CD4-positive, CD25-positive, alpha-beta regulatory T cell (primary cell): ENCODE data around the gene SIGLEC11. TPM values are rescaled to one million over a fixed set of nuclear protein-coding genes. Genes with fewer than 3 reads are reported as not detected.
"Not testable (repeated sequence)": the region's sequence is repeated elsewhere in the genome, so short reads cannot be mapped to it uniquely, and the experiment has no call there.

ENCODE experiments used
- ATAC-seq, 2 donors: fragments of 150-1000 bp; cut with Tn5 transposase; one replicate each; pipeline ENCODE4 v1.10.0; 2021; ENCODE audit warnings: low read depth in 2 of 2, moderate number of reproducible peaks in 2 of 2, moderate library complexity in 1 of 2
- DNase-seq, 3 donors: peaks; one replicate each; pipeline versions ENCODE4 v3.0.0 to v3.0.0-alpha.2; 2012 to 2022; ENCODE audit warnings: mixed read lengths in 1 of 3
- H3K27ac ChIP-seq: one replicate; pipeline ENCODE4 v1.7.0; 2013; ENCODE audit warnings: mild to moderate bottlenecking, low read length; ENCODE audit not compliant: insufficient read depth, poor library complexity, severe bottlenecking
- H3K27me3 ChIP-seq: one replicate; pipeline ENCODE4 v1.7.0; 2013; ENCODE audit warnings: low read length; ENCODE audit not compliant: control insufficient read depth, insufficient read depth
- H3K36me3 ChIP-seq: one replicate; pipeline ENCODE4 v1.7.0; 2013; ENCODE audit warnings: mild to moderate bottlenecking, low read length, moderate library complexity; ENCODE audit not compliant: control insufficient read depth, insufficient read depth
- H3K4me1 ChIP-seq: 2 replicates; pipeline ENCODE4 v1.7.0; 2013; ENCODE audit warnings: mild to moderate bottlenecking, low read length; ENCODE audit not compliant: insufficient read depth, control insufficient read depth, poor library complexity, severe bottlenecking
- H3K4me3 ChIP-seq: one replicate; pipeline ENCODE4 v1.7.0; 2013; ENCODE audit warnings: low read depth, mild to moderate bottlenecking, low read length, moderate library complexity
- H3K9me3 ChIP-seq, 2 experiments: 1 replicate in 1 of 2; 2 replicates in 1 of 2; pipeline ENCODE4 v1.7.0; 2013; ENCODE audit warnings: low read length in 2 of 2, mild to moderate bottlenecking in 1 of 2, moderate library complexity in 1 of 2; ENCODE audit not compliant: control insufficient read depth in 2 of 2
- H3K27ac Mint-ChIP-seq, 3 donors: one replicate each; pipeline ENCODE4 v1.8.0; 2020 to 2022; ENCODE audit warnings: mild to moderate bottlenecking in 3 of 3, mixed read lengths in 3 of 3, moderate library complexity in 2 of 3
- H3K27me3 Mint-ChIP-seq: one replicate; pipeline ENCODE4 v1.8.0; 2022; ENCODE audit warnings: mild to moderate bottlenecking, mixed read lengths
- H3K36me3 Mint-ChIP-seq: one replicate; pipeline ENCODE4 v1.8.0; 2020; ENCODE audit warnings: mixed read lengths
- H3K4me1 Mint-ChIP-seq, 4 donors: one replicate each; pipeline ENCODE4 v1.8.0; 2020 to 2022; ENCODE audit warnings: mixed read lengths in 4 of 4, mild to moderate bottlenecking in 1 of 4
- H3K4me3 Mint-ChIP-seq, 4 donors: one replicate each; pipeline ENCODE4 v1.8.0; 2020 to 2022; ENCODE audit warnings: mild to moderate bottlenecking in 4 of 4, mixed read lengths in 4 of 4, moderate library complexity in 3 of 4
- H3K9me3 Mint-ChIP-seq, 7 donors: one replicate each; pipeline ENCODE4 v1.8.0; 2020 to 2022; ENCODE audit warnings: mixed read lengths in 7 of 7, mild to moderate bottlenecking in 3 of 7, moderate library complexity in 2 of 7
- polyA plus RNA-seq, 4 donors: library from polyadenylated mRNA; unstranded; fragments of 300-500 nt; fragmentation: Illumina TruSeq; gene quantifications; one replicate each; pipeline ENCODE4 v1.2.3, GENCODE V29; 2021
- total RNA-seq: library from RNA; stranded (reverse); gene quantifications from one replicate; pipeline ENCODE4 v1.2.3, GENCODE V29; 2022

The SIGLEC11 gene, protein sequence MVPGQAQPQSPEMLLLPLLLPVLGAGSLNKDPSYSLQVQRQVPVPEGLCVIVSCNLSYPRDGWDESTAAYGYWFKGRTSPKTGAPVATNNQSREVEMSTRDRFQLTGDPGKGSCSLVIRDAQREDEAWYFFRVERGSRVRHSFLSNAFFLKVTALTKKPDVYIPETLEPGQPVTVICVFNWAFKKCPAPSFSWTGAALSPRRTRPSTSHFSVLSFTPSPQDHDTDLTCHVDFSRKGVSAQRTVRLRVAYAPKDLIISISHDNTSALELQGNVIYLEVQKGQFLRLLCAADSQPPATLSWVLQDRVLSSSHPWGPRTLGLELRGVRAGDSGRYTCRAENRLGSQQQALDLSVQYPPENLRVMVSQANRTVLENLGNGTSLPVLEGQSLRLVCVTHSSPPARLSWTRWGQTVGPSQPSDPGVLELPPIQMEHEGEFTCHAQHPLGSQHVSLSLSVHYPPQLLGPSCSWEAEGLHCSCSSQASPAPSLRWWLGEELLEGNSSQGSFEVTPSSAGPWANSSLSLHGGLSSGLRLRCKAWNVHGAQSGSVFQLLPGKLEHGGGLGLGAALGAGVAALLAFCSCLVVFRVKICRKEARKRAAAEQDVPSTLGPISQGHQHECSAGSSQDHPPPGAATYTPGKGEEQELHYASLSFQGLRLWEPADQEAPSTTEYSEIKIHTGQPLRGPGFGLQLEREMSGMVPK
- total RNA-seq (not detected), polyA plus RNA-seq (not detected)

DNA sequence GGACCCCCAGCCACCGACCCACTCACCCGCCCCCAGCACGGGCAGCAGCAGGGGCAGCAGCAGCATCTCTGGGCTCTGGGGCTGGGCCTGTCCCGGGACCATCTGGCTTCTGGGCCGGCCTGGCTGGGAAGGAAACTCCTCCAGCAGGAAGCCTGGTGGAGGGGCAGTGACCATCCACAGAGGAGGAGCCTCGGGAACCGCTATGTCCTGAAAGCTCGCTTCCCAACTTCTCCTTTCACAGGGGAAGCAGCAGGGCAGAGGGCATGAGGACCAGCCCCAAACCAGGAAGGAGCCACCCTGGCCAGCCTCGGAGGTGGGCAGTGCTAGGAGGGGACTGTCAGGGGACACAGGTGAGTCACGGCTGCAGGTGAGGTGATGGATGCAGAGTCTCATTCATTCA lies at the start of gene SIGLEC11:
Gene SIGLEC11 (minus strand): TSS at position 193 of the 400 bp plus-strand sequence. CDS start 91 bp downstream, at position 102.
- not testable (repeated sequence) for ATAC-seq, H3K4me1 ChIP-seq, H3K36me3 ChIP-seq, H3K4me1 Mint-ChIP-seq, H3K27ac ChIP-seq, H3K4me3 ChIP-seq, H3K27me3 Mint-ChIP-seq, DNase-seq, H3K27me3 ChIP-seq, H3K9me3 Mint-ChIP-seq, H3K9me3 ChIP-seq, H3K36me3 Mint-ChIP-seq, H3K4me3 Mint-ChIP-seq, H3K27ac Mint-ChIP-seq

- H3K4me3 ChIP-seq = no peak overlapping the region
- Mint-ChIP-seq H3K9me3 (no peaks in the 10 kb centered on the region), H3K4me3 (no peak overlapping the region), H3K4me1 (peaks cover 2 to 14% (median 11%) of the 10 kb centered on the region in 4 donors), H3K27me3 (no peaks in the 10 kb centered on the region), H3K36me3 (peaks cover 22% of the 10 kb centered on the region), H3K27ac (no peak overlapping the region)
- no peak overlapping the region for H3K27ac ChIP-seq
- H3K4me1 ChIP-seq = no peaks in the 10 kb centered on the region
- peaks cover 77% of the 10 kb centered on the region for H3K36me3 ChIP-seq
- H3K27me3 ChIP-seq = no peaks in the 10 kb centered on the region
- DNase-seq (peak in 1 of 3 donors; percentile 17), ATAC-seq (no peak)
- no peaks in the 10 kb centered on the region for H3K9me3 ChIP-seq
Measured at GRCh38 chr19:50008532-50008931, 47.6 kb upstream of the SIGLEC11 start.

DNA sequence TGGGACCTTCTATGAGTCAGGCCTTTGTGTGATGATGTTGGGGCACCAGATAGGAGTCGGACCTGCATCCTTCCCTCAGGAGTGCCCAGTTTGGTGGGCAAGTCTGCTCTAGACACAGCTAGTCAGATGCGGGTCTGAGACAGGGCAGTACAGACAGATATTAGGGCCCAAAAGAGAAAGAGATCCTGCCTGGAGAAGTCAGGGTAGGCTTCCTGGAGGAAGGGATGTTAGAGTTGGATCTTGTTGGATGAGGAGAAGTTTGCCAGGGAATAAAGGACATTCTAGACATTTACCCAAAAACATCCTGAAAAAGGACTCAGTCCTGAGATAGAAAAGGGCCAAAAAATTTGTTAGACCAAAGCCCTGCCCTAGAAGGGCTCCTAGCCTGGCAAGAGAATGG lies 47.0 kb upstream of the SIGLEC11 start:
- peaks cover 0 to 14% (median 8%) of the 10 kb centered on the region in 4 donors for H3K4me1 Mint-ChIP-seq
- H3K36me3 Mint-ChIP-seq = peaks cover 21% of the 10 kb centered on the region
- Histone ChIP-seq H3K36me3 (peaks cover 77% of the 10 kb centered on the region), H3K9me3 (no peaks in the 10 kb centered on the region), H3K4me3 (no peak overlapping the region), H3K27ac (no peak overlapping the region), H3K27me3 (no peaks in the 10 kb centered on the region), H3K4me1 (no peaks in the 10 kb centered on the region)
- no peak for DNase-seq
- H3K27me3 Mint-ChIP-seq = no peaks in the 10 kb centered on the region
- H3K4me3 Mint-ChIP-seq = no peak overlapping the region
- ATAC-seq = no peak
- H3K9me3 Mint-ChIP-seq = no peaks in the 10 kb centered on the region
- no peak overlapping the region for H3K27ac Mint-ChIP-seq

DNA sequence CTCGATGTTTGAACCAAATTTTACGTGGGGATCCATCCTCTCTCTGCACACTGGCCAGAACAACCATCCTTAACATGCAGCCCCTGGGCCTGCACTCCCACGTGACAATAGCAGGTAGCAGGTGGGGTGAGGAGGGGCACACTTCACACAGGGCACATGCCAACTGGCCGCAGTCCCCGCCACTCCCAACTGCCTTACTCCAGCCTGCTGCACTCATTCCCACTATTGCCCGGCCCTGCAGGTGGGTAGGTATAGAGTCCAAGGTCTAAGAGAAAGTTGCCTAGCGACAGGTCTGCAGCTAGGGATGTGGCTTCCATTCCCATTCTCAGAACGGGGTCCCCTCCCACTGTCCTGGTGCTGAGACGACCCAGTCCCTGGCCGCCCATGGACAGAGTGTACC lies 46.2 kb upstream of the SIGLEC11 start:
- H3K27me3 ChIP-seq = no peaks in the 10 kb centered on the region
- no peak for ATAC-seq
- peaks cover 19% of the 10 kb centered on the region for H3K36me3 Mint-ChIP-seq
- no peak overlapping the region for H3K4me3 Mint-ChIP-seq
- no peaks in the 10 kb centered on the region for H3K9me3 Mint-ChIP-seq
- no peak overlapping the region for H3K27ac ChIP-seq
- no peak for DNase-seq
- peaks cover 79% of the 10 kb centered on the region for H3K36me3 ChIP-seq
- no peak overlapping the region for H3K4me3 ChIP-seq
- no peaks in the 10 kb centered on the region for H3K4me1 ChIP-seq
- H3K4me1 Mint-ChIP-seq = peaks cover 0 to 14% (median 6%) of the 10 kb centered on the region in 4 donors
- H3K9me3 ChIP-seq = no peaks in the 10 kb centered on the region
- no peak overlapping the region for H3K27ac Mint-ChIP-seq
- H3K27me3 Mint-ChIP-seq = no peaks in the 10 kb centered on the region

- Histone ChIP-seq H3K4me1 (no peaks in the 10 kb centered on the region), H3K4me3 (no peak overlapping the region), H3K27ac (no peak overlapping the region), H3K27me3 (no peaks in the 10 kb centered on the region), H3K36me3 (peaks cover 85% of the 10 kb centered on the region), H3K9me3 (no peaks in the 10 kb centered on the region)
- H3K4me1 Mint-ChIP-seq = peaks cover 0 to 10% (median 3%) of the 10 kb centered on the region in 4 donors
- H3K27ac Mint-ChIP-seq = no peak overlapping the region
- H3K4me3 Mint-ChIP-seq = no peak overlapping the region
- ATAC-seq (no peak), DNase-seq (no peak)
- H3K9me3 Mint-ChIP-seq = no peaks in the 10 kb centered on the region
- peaks cover 27% of the 10 kb centered on the region for H3K36me3 Mint-ChIP-seq
- no peaks in the 10 kb centered on the region for H3K27me3 Mint-ChIP-seq
Measured at GRCh38 chr19:50005428-50005827, 44.5 kb upstream of the SIGLEC11 start.

GRCh38 chr19:50003810-50004419 lies 42.9 kb upstream of the SIGLEC11 start:
- no peak overlapping the region for H3K4me3 ChIP-seq
- no peaks in the 10 kb centered on the region for H3K27me3 ChIP-seq
- peak in 1 of 3 donors; percentile 10 for DNase-seq
- no peaks in the 10 kb centered on the region for H3K9me3 ChIP-seq
- H3K27ac Mint-ChIP-seq = no peak overlapping the region
- ATAC-seq = peak; percentile 35 to 41
- H3K27me3 Mint-ChIP-seq = no peaks in the 10 kb centered on the region
- peaks cover 0 to 10% (median 4%) of the 10 kb centered on the region in 4 donors for H3K4me1 Mint-ChIP-seq
- H3K36me3 ChIP-seq = peaks cover 90% of the 10 kb centered on the region
- no peak overlapping the region for H3K27ac ChIP-seq
- no peaks in the 10 kb centered on the region for H3K9me3 Mint-ChIP-seq
- H3K4me3 Mint-ChIP-seq = no peak overlapping the region
- no peaks in the 10 kb centered on the region for H3K4me1 ChIP-seq
- peaks cover 35% of the 10 kb centered on the region for H3K36me3 Mint-ChIP-seq

DNA sequence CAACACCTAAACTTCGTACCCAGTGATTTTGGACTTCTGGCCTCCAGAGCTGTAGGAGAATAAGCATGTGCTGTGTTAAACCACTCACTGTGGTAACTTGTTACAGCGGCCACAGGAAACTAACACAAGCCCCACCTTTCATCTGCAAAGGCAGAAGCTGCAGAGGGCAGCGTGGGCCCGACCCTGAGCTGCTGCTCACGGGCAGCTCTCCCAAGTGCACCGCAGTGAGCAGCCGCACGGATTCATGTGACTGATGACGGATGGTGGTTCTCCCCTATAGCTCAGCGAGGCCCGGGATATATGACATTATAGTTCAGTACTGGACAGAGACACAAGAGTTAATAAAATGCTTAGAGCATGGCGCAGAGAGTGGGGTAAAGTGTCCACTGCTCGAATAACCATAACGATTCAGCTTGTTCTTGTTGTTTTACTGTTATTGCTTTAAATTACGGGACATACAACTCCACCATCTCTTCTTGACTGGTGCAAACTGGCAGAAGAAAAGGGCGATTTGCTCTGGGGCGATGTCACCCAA lies 42.3 kb upstream of the SIGLEC11 start:
- peaks cover 0 to 10% (median 4%) of the 10 kb centered on the region in 4 donors for H3K4me1 Mint-ChIP-seq
- H3K9me3 Mint-ChIP-seq = no peaks in the 10 kb centered on the region
- Histone ChIP-seq H3K27ac (no peak overlapping the region), H3K4me1 (no peaks in the 10 kb centered on the region), H3K36me3 (peaks cover 89% of the 10 kb centered on the region), H3K9me3 (no peaks in the 10 kb centered on the region), H3K27me3 (no peaks in the 10 kb centered on the region), H3K4me3 (no peak overlapping the region)
- ATAC-seq (no peak), DNase-seq (no peak)
- no peak overlapping the region for H3K4me3 Mint-ChIP-seq
- H3K27me3 Mint-ChIP-seq = no peaks in the 10 kb centered on the region
- no peak overlapping the region for H3K27ac Mint-ChIP-seq
- peaks cover 35% of the 10 kb centered on the region for H3K36me3 Mint-ChIP-seq
